Stimulated activated CD4-positive, alpha-beta T cell treated with anti-CD3 and anti-CD28 coated beads, Interleukin-1b, Interleukin-23, amount 100 ng/mL, for 4 hours (primary cell): ENCODE data around the gene TFF1.

Source experiments
- DNase-seq, 2 donors: peaks; one replicate each; pipeline ENCODE4 v3.0.0-alpha.2; 2020; ENCODE audit warnings: low read depth in 2 of 2

TFF1 gene

DNA sequence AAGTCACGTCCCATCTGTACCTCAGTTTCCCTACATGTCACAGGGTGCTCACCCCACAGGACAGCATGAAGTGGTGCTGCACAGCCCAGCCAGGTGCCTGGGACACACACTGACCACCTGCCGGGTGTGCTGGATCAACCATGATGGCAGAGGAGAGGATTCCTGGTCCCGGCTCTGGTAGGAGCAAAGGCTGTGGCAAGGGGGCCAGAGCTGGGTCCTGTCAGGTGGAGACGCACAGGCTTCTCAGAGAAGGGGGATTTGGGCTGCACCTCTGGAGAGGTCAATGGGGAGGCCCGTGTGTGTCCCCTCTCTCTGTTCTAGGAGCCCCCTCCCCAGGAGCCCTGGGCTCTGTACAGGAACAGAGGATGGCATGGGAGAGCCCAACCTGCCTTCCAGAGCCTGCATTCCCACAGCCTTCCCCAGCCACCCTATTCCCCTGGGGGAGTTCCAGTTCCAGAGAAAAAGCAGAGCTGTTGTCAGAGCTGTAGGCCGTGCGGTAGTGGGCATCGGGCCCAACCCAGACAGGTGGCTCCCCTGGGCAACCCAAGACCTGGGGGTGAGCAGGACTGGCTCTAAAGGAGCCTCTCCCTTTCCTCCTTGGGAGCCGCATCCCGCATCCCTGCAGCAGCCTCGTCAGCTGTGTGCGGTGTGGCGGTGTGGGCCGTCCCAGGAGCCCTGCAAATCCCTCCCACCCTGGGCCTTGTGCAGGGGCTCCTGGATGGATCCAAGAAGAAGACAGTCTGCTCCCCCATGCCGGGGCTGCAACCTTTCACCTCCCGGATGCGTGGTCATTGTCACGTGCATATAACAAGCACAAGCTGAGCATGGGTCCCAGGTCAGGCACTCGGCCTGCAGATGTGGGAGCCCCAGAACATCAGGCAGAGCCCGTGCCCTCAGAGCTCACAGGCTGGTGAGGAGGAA, 48.2 kb downstream of the TFF1 start:
- DNase-seq, result no peak

DNA sequence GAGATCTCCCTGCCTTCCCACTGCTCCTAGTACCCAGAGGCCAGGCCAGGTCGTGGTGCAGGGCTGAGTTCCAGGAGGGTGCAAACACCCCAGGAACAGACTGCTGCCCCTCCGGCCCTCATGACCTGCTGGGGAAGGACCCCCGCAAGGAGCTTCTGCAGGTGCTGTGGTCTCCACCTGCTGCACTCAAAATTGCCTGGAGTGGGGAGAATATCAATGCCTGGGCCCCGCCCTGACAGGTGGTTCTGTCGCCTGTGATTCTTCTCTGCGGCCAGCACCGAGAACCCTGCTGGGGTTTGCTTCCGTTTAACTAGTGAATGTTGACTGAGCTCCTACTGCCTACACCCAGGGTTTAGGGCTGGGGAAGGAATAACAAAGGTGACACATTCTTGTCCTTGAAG, 49.0 kb downstream of the TFF1 start:
- no peak for DNase-seq

DNA sequence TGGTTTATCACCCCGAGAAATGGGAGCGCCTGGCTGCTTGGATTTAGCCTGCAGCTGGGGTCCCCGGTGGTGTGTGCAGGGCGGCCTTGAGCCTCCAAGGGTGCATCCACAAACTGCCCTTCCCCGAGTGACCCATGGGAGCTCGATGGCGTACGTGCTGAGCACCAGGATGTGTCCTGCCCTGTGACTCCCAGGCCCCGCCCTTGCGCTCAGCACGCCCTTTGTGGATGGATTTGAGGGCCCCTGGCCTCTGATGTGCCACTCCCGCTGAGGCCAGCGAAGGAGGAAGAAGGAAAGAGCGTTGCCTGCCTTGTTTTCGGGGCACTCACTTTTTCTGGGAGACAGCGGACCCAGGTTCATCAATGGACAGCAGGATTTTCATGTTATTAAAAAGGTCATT, 49.4 kb downstream of the TFF1 start:
- no peak for DNase-seq

DNA sequence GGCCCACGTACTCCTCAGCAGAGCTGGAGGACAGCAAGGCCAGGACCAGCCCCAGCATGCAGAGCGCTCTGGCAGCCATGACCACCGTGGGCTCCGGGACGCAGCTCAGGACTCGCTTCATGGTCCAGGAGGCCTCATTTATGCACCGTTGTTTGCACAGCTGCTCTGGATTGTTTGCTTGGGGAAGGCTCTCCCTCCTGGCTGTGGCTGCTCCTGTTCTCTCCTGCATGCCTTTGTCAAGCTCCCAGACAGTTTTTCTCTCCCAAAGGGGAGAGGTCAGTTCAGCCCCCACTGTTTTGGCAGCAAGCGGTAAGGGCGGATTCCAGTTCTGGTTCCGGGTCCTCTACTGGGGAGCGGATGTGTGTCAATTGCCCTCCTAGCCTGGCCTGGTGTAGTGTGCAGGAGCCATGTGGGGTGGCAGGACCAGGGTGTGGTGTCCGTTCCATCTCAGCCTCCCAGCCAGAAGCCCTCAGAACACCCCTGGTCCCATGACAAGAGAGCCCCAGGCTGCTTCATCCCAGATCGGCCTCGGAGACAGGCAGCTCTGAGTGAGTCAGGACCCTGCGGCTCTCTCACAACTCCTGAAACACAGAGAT, 50.9 kb downstream of the TFF1 start, which contains the start of gene TFF3:
Gene TFF3, minus strand, starts transcription at position 114 of the 596 bp plus-strand sequence. Its CDS starts 35 bp downstream, at position 79.
- no peak for DNase-seq

DNA sequence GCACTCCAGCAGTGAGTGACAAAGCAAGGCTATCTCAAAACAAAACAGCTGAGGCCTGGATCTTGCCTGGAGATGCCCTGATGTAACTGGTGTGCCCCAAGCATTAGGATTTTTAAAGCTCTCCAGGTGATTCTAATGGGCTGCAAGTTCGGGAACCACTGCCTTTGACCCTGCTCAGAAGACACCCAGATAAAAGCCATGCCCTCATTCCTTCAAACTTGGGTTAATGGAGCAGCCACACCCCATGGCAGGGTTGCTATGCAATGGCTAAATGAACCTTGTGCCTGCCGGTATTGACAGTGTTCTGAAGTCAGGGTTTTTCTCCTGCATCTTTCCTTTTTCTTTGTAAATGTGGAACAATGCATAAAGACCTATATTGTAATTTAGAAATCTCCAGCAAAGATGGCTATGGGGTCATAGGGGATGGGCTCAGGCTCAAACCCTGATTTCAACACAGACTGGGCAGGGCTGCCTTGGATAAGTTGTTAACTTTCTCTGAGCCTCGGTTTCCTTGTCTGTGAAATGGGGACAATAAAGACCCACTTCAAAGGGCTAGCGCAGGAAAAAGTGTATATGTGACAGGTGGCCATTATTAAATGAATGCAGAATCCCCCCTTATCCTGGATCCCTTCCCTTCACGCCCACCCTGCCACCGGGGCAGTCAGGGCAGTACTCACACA, 51.6 kb downstream of the TFF1 start:
- no peak for DNase-seq

DNA sequence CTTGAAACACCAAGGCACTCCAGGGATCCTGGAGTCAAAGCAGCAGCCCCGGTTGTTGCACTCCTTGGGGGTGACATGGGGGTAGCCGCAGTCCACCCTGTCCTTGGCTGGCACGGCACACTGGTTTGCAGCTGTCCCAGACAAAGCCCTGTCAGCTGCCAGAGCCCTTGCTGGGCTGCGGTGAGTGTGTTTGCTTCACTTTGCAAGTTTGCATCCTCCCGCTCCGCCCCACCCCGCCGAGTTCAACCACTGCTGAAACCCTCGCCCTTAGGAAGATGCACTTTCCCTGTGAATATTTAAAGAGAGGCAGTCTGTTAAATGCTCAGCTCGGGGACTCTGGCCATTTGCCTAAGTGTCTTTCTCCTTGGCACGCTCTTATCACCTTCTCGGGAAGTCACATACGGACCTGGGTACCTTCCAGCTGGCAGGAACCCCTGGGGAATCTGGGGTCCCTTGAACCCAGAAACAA, 52.8 kb downstream of the TFF1 start:
- DNase-seq, result no peak

DNA sequence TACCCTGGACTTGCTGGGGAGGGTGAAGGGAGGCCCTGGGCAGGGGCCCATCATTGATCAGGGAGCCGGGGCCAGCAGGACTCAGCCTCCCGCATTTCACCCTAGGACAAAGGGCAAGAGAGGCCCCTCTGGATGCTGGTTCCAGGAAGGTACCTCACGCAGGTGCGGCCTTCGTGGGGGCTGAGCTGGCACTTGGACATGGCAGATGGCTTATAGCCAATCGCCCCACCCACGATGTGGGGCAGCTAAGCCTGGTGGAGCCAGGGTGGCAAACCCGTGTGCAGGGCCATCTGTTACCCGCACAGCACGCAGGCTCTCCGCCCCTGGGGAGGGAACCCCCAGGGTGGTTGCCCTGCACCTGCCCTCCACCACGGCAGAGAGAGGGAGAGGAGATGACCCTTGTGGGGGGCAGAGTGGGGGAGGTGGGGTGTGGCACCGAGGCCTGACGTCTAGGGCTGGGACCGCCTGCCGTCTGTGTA, 53.7 kb downstream of the TFF1 start:
- DNase-seq, result no peak
